Mesenteric fat pad (tissue), 1 donor: Measurements from ENCODE around the gene LYRM4. TPM values are rescaled to one million over a fixed set of nuclear protein-coding genes. Genes with fewer than 3 reads are reported as not detected.
"Not testable (repeated sequence)": the region's sequence is repeated elsewhere in the genome, so short reads cannot be mapped to it uniquely, and the experiment has no call there.

Experiments
- DNase-seq: peaks from one replicate; pipeline ENCODE4 v3.0.0-alpha.2; 2020; ENCODE audit warnings: low spot score
- total RNA-seq: library from RNA; stranded (reverse); fragmentation: NEBNext Ultra II Directional; extraction: Animal tissue kit (Norgen Biotek cat#: 25700); gene quantifications from one replicate; pipeline ENCODE4 v1.2.1, GENCODE V29; 2021
- donor health status: DM: yes; HTN: yes; CAD: no.

The LYRM4 gene
- total RNA-seq, 1 donor from 2014 or later, result 30.6 TPM

DNA sequence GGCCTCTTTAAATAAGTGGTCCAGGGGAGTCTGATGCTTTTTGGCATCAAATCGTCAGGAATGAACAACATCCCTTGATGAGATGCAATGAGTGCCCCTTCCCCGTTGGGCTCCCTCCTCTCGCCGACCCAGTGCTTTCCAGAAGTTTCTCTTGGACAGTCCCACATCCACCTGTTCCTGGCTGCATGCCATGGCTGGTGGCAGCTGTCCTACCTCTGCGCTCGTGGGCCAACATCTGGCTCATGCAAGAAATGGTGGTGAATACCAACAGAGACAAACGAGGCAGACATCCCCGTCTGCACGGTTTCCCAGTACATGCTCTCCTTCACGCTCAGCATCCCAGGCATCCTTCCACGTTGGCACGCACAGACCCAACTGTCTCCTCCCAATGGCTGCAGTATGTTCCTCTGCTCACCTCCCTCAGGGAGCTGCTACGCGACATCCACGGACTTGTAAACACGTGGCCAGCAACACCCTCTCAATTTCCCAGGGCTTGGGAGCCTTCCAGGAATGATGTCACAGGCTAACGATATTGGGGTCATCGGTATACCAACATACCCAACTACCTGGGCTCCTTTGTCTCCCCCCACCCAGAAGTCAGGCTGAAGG lies 138.1 kb downstream of the LYRM4 start:
- DNase-seq, result peak; percentile 82

DNA sequence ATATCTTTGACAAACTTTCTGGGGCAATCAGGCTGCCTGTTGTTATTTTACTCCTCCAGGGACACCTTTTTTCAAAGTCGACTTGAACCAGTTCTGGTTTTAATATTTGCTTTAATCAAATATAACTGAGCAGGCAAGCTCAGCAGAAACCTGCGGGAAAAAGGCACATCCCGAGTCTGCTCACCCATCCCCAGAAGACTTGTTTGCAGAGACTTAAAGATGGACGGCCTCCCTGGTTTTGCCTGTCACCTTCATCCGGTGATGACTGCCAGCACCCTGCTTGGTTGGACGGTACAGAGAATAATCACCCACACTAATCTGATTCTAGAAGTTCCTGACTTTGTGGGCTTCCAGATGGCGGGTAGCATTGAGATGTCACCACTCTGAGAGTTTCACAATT lies 138.8 kb downstream of the LYRM4 start:
- peak; percentile 55 for DNase-seq

DNA sequence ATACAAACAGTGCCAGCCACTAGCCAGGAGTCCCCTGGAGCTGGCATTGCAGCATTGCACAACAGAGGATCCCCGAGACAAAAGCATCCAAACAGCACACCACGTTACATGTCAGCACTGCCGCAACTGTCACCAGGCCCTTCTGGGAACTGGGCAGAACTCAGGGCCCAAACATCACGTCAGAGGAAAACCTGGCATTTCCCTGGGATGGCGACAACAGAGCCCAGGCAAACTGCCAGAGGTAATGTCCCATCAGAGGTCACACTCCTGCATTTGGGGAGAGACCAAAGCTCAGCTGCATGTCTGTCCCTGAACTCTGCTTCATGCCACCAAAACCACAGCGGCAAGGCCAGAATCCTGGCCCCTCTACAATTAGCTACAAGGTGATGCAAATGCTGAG lies 139.3 kb downstream of the LYRM4 start:
- peak; percentile 75 for DNase-seq

DNA sequence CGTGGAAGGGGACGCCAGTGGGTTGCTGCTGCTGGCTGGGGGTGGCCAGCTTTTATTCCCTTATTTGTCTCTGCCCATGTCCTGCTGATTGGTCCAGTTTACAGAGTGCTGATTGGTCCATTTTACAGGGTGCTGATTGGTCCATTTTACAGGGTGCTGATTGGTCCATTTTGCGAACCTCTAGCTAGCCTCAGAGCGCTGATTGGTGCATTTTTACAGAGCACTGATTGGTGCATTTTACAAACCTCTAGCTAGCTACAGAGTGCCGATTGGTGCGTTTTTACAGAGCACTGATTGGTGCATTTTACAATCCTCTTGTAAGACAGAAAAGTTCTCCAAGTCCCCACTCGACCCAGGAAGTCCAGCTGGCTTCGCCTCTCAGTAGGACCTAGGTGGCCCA lies 140.2 kb downstream of the LYRM4 start:
- not testable (repeated sequence) for DNase-seq

DNA sequence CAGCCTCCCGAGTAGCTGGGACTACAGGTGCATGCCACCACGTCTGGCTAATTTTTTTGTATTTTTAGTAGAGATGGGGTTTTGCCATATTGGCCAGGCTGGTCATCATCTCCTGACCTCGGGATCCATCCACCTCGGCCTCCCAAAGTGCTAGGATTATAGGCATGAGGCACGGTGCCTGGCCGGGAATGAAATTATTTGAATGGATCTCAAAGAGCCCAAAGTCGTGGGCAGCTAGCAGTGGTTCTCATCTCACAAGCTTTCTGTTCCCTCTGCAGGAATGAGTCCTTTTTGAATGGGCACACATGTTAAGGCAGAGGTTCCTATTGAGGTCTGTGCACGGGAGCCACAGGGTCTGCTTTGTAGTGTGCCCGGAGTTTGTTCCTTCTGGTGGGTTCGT lies 140.7 kb downstream of the LYRM4 start:
- DNase-seq, result peak; percentile 37

DNA sequence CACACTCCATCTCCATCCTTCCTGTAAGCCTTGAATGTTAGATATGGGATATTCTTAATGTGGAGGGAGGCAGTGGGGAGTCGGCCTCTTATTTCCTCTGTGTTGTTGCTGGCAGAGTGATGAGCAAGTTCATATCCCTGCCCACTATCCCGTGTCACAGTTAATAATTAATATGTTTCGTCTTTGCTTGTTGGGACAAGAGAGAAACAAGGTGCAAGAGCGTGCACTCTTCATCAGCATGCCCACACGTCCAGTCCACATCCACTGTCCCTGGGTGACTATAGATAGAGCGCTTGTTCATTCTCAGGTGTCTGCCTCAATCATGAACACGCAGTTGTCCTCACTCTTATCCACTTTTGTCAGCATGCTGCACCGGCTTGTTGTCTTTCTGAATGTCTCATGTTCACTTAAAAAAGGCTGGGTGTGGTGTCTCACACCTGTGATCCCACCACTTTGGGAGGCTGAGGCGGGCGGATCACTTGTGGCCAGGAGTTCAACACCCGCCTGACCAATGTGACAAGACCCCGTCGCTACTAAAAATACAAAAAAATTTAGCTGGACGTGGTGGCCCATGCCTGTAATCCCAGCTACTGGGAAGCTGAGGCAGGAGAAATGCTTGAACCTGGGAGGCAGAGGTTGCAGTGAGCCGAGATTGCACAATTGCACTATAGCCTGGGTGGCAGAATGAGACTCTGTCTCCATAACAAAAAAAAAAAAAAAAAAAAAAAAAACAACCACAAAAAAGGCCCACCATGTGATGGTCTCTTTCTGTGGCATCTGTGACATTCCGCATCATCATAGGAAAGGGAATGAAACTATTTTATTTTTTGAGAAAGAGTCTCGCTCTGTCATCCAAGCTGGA lies 141.4 kb downstream of the LYRM4 start:
- peak; percentile 49 for DNase-seq

DNA sequence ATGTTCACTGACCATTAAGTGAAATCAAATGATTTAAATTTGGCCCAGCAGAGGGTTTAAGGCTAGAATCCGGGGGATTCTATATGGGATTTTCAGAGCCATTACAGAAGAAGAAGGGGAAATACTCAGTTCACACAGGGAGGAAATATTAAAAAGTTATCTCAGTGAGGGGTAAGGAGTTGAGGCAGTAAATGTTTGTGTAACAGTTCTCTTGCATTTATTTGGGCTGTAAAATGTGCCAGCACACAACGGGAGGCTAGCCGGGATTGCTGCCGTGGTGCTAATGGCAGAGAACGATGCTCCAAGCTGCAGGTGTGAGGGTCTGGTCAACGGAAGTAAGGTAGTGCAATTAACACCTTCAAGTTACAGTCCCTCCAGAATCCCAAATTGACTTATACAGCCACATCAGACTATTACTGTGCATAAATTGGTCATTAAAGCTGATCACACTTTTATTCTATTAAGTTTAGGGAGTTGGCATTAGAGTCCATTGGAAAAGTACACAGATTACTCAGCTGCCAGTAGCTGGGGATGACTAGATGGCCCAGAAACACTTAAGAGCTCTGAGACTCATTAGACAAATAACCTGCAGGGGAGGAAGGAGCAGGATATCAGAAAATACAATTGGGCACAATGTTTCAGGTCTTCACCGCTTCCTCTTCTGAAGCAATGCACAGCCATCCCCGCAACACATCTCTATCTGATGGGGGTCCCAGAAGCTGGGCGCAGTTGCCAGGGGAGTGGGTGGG lies 144.3 kb downstream of the LYRM4 start:
- peak; percentile 41 for DNase-seq

DNA sequence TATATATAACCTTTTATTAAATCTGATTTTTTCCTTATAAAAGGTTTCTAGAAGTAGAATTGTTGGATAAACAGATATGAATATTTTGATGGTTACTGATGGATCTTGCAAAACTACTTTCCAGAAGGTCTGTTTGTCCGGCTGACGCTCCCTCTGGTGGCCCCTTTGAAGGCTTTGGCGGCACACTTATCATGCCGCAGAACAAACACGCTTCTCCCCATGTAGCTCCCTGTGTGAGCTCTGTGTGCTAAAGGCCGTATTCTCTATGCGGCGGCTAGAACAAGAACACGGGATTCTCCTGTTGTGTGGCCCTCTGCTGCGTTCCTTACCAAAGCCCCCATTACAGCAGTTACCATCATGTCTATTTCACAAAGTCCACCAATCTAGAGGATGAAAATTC lies 145.6 kb downstream of the LYRM4 start:
- DNase-seq, result peak; percentile 43

DNA sequence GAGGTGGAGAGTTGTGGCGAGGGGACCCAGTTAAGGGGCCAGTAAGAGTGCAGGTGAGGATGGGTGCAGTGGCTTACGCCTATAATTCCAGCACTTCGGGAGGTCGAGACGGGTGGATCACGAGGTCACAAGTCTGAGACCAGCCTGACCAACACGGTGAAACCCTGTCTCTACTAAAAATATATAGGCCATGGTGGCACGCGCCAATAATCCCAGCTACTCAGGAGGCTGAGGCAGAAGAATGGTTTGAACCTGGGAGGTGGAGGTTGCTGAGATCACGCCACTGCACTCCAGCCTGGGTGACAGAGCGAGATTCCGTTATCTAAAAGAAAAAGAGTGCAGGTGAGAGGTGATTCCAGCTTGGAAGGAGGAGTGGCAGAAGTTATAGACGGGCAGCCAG lies 147.7 kb downstream of the LYRM4 start:
- peak; percentile 57 for DNase-seq

DNA sequence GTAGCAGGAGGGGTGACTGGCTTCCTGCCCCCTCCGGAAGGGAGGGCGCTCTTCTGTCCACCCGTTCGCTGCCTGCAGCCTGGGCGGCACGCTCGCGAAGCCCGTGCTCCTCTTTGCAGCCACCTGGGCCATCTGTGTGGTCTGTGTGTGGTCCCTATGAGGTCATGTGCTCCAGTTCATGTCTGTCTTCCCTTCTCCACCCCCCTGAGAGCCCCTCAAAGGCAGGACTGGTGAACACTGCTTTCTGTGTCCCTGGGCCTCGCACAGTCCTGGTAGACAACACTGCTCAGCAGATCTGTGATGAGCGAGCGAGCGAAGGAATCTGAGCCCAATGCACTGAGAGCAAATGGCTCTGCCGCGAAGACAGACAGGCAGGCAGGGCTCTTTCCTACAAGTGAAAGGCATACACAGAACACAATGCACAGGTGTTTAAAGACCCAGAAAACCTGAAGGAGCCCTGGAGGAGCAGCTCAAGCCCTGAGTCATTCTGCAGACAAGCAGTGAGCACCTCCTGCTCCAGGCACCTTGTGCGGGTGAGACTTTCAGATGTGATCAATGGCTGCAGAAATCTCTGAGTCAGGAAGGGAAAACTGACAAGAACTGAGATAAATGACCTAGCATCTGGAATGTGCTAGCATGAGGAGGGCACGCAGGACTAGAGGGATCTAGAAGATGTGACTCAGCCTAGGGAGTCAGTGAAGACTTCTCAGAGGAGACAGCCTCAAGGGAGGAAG lies 148.5 kb downstream of the LYRM4 start:
- peak; percentile 68 for DNase-seq

DNA sequence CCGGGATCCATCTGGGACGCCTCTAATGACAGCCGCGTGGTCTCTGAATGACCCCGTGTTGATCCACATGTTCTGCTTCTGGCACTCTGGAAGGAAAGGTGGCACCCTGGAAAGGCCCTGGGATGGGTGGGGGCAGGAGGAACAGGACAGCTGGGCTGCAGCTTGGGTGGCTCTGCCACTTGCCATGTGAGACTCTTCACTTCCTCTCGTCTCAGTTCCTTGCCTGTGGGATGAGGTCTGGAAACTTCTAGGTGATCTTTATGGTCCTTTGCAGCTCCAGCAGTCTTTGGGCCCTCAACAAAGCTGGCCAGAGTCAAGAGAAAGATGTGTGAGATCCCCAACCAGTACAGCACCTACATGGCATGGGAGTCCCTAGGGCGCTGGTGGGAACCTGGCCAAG lies 149.1 kb downstream of the LYRM4 start:
- peak; percentile 39 for DNase-seq

DNA sequence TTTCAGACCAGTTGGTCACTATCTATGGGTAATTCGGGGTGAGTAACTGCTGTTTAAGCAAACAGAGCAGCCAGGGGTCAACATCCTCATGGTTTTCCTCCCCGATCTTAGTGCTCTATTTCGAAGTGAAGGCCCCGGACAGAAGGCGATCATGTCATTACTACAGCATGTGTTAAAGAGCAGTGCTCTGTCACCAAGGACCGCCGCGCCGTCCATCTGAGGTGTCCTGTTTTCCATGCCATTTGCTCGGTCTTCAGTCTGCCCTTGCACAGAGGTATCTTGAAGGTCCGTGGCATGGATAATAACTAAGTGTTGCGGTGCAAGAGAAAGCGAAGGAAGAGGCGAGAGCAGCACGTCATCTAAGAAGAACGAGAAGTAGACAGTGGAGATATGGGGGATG lies 150.5 kb downstream of the LYRM4 start:
- DNase-seq, result no peak

DNA sequence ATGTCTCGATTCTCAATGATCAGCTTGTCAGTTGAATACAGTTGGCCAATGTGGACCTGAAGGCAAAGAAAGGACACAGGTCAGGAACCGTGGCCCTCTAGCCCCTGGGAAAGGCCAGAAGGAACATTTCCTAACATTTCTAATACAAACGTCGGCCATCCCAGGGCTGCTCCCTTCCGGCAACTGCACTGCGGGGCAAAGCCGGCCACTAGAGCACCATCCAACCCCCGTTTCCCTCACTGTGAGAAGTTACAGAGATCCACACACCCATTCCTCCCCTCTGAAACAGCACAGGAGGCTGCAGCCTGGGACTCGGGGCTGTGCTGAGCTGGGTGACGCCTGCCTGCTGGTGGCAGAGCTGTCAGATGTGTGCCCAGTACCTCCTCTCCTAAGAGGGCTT lies 151.3 kb downstream of the LYRM4 start:
- DNase-seq, result peak; percentile 71

DNA sequence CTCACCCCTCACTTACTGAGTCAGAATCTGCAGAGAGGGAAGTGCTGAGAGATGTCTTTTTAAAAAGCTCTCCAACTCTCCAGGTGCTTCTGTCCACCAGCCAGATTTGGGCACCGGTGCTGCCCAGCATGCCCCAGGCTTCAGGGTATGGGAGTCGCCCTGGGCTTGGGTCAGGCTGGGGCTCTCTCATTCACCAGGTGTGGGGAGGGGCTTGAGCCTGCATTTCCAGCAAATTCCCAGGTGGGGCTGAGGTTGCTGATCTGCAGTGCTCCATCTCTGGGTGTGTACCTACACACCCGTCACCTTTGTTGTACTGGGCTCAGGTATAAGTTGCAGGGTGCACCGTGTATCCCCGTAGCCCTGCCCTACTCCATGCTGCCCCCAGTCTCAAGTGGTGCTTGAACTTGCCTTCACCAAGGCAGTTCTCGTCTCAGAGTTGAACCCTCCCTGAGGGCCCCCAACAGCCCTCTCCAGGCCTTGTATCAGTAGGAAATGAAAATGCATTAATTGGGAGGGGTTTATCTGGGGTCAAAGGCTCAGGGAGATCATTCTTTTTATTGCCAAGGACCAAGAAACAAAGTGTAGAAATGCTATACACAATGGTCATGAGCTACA lies 152.1 kb downstream of the LYRM4 start:
- peak; percentile 82 for DNase-seq

DNA sequence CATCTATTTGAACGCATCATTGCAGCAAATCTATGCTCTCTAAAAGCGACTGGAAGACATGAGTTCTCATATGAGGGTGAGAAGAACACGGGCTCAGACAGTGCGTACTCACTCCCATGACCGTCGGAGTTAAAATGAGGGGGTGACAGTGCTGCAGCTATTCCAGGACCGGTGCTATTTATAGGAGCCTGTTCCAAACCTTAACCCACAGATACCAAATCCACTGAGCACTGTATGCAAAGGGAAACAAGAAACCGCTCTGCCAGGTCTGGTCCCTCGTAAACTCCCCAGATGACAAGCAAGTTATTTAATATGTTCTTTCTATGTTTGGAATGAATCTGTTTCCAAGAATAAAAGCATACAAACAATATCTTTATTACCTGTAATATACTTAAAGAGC lies 152.7 kb downstream of the LYRM4 start:
- peak; percentile 2 for DNase-seq

DNA sequence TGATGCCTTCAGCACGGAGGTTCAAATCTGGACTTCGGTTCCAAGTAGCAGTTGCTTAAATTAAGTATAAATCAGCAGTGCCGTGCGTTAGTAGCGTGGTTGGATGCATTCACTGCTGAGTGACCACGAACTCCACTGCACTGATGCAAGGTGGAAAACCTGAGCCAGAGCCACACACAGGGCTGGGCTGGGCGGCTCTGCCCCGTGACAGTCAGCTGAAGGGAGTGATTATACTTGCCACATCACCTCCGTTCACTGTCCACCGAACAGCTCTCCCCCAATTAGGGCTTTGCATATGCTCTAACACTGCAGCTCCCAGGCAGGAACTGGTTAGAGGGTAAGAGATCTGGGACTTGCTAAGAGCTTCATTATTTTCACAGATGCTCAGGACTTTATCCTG lies 153.4 kb downstream of the LYRM4 start:
- peak; percentile 49 for DNase-seq

DNA sequence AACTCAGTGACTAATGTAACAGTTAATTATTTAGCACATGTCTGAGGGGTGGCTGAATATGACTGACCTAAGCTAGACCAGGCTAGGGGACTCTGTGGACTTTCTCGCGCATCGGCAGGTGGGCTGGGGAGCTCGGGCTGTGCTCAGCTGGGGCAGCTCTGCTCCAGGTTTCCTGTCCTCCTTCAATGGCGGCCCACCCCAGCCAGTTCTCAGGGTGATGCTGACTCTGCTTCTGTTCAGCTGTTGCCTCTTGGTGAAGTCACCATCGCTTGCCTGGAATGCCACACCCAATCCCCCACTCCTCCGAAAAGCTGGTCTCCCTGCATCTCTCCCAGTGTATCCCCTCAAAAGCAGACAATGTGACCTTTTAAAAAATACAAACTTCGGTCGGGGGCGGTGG lies 155.6 kb downstream of the LYRM4 start:
- no peak for DNase-seq

DNA sequence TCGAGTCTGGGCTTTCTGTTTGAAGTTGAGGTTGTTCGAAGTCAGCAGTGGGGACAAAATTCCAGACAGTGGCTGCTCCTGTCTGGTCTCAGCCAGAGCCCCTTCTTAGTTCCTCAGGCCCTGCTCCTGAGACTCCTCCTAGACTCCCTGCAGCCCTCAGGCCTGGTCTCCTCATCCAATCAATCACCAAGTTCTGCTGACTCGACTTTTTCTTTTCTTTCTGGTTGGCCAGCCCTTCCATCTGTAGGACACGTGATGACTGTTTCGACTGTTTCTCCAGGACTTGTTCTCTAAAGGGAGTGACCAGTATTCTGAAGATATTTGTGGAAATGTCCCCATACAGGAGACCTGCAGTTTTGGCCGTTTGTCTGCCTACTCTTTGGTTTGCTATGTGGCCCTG lies 156.1 kb downstream of the LYRM4 start:
- no peak for DNase-seq

DNA sequence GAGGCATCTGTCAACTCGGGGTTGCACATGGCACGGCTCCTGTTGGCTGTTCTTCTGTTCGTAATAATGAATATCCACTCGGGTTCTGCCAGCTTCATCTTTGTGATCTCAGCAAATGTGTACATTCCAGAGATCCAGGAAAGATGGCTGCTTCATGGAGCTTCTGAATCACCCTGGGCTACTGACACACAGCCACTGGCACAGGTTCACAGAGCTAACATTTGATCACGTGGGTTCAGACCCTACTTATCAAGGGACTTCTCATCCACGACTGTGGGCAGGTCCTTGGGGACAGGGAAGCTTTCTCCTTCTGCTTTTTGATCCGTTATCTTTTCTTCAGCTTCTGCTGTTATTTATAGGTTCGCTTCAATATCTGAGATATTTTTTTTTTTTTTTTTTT lies 157.5 kb downstream of the LYRM4 start:
- peak; percentile 39 for DNase-seq

DNA sequence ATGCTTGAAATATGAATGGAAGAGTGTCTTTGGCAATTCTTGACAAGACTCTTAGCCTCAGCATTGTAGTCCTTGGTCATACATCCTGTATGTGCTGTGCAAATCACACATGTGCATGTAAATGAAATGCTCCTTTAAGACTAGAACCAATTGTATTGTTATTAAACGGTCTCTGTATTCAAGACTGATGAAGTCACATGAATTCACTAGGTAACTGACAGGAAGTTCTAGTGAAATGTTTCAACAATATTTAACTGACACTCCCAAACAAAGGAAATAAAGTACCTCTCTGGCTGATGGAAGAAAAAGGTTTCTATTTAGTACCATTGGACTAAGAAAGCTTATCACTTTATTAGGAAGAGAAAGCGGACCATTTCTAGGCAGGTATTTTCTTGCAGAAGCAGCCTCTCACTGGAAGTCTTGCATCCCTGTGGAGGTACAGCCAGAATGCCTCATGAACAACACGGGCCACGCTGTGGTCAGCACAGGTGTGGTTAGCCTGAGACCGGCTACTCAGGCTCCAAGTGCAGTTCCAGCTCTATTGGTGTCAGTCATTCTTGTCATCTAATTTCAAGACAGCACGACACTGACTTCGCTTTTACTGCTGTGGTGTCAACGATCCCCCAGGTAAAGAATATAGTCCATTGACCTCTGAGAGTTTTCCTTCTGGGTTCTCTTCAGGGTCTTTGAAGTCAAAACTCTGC lies 158.3 kb downstream of the LYRM4 start:
- peak; percentile 28 for DNase-seq
